ENCODE measurements around the gene BABAM2. TPM values are rescaled to one million over a fixed set of nuclear protein-coding genes. Genes with fewer than 3 reads are reported as not detected.

Gene BABAM2
- total RNA-seq, 4 donors from 2014 or later = 33.2 to 70.3 (median 38.6) TPM

DNA sequence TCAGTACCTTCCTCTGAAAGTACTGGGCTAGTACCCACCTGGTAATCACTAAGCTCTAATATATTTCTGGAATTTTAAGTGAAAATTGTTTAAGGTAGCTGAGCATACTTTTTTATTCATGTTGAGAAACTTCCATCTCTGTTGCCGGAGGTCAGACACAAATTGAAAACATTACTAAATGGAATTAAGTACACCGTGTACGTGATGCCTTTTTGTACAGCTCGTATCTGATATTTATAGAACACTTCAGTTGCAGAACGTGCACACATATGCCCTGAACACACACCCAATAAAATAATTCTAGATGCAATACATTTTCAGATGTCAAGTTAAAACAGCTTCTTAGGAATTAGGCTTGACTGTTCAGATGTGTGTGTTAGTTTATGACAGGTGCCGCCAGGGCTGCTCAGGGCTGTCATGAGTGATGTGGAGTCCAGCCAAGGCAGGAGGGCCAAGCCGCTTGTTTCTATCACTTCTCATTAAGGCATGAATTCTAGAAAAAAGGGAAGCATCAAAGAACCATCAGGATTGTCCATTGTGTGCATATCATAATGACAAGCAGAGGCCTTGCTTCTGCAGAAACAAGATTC is 421.2 kb downstream of the BABAM2 start:
- Histone ChIP-seq H3K4me3 (replicated peaks in 1 of 3) (no peak overlapping the region), H3K27me3 (no peaks in the 10 kb centered on the region), H3K9me3 (no peaks in the 10 kb centered on the region), H3K27ac (no peak overlapping the region), H3K36me3 (no peaks in the 10 kb centered on the region), H3K4me1 (peaks cover 0 to under 1% of the 10 kb centered on the region in 2 donors)
- WGBS, 2 donors = 91 to 95% methylated on average over 7 of the region's 7 CpGs
- intact Hi-C loops (cut with DNase I) = no loop called here
- TF ChIP-seq POLR2A (IDR thresholded peaks at IDR 0.05) = no peak
- TF ChIP-seq, protein P1, sequence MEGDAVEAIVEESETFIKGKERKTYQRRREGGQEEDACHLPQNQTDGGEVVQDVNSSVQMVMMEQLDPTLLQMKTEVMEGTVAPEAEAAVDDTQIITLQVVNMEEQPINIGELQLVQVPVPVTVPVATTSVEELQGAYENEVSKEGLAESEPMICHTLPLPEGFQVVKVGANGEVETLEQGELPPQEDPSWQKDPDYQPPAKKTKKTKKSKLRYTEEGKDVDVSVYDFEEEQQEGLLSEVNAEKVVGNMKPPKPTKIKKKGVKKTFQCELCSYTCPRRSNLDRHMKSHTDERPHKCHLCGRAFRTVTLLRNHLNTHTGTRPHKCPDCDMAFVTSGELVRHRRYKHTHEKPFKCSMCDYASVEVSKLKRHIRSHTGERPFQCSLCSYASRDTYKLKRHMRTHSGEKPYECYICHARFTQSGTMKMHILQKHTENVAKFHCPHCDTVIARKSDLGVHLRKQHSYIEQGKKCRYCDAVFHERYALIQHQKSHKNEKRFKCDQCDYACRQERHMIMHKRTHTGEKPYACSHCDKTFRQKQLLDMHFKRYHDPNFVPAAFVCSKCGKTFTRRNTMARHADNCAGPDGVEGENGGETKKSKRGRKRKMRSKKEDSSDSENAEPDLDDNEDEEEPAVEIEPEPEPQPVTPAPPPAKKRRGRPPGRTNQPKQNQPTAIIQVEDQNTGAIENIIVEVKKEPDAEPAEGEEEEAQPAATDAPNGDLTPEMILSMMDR (IDR thresholded peaks at IDR 0.05) = no peak
- DNase-seq = no peak

DNA sequence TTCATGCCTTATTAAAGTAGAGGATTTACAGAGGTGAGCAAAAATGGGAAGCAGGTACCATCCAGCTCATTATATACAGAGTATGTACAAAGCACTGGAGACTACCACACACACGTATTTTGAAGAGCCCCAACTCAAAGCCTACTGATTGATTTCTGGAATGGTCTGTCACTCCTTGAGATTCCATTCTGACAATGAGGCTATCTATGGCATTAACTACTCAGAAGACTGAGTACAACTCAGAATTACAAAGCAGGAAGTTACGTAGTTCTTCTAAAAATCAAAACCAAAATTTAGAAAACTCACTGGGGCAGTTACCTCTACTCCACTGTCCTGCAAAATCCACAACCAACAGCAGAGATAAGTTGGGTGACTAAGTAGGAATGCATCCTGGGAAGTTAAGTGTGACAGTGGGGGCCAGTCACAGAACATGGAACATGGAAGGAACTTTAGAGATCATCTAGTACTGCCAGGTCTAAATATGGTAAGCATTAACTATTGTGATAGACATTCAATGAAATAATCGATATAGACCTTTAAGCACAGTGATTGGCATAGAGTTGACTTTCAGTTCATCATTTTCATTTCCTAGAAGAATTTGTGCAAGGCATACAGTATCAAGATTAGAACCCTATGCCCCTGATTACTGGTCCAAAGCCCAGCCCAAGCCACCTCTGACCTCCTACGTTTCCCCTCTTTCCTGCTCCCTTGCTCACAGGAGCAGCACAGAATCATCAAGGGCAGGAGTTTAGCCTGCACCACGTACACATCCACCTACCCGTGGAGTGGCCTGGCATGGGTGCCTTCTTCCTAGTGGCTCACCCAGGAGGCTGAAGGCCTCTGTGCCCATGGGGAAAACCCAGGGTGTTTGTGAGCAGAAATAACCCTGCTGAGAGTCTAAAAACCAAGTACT is 422.0 kb downstream of the BABAM2 start:
- Histone ChIP-seq H3K27me3 (no peaks in the 10 kb centered on the region), H3K4me3 (replicated peaks in 1 of 3) (no peak overlapping the region), H3K36me3 (no peaks in the 10 kb centered on the region), H3K4me1 (peaks cover 0 to 9% of the 10 kb centered on the region in 2 donors), H3K9me3 (no peaks in the 10 kb centered on the region), H3K27ac (no peak overlapping the region)
- WGBS, 2 donors = 89 to 92% methylated on average over 6 of the region's 6 CpGs
- intact Hi-C loops (cut with DNase I) = no loop called here
- DNase-seq = no peak
- TF ChIP-seq POLR2A (IDR thresholded peaks at IDR 0.05) = no peak
- TF ChIP-seq, protein P1 (IDR thresholded peaks at IDR 0.05) = no peak

DNA sequence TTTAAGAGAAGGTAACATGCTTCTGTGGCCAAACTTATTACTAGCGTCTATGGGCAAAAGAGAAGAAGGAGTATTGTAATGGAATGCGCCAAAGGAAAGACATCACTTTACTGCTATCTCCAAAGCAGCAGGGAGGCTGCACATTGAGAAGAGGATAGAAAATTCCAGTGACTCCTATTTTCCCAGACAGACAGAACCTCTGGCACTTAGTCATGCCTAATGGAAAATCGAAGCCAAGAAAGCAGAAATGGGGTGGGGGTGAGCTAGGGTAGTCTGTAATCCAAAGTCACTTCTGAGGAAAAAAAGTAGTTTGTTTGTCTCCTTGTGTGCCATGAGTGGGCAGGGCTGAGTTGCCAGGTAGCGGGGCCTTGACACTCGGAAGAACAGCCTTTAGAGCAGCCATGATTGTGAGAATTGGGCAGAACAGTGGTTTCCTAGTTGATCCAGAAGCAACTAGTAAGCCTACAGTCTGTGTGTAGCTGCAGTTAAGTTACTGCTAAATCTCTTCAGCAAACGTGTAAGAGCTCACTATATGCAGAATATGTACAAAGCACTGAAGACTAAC is 422.8 kb downstream of the BABAM2 start:
- intact Hi-C loops (cut with DNase I) = no loop called here
- 89 to 93% methylated on average over 6 of the region's 6 CpGs for WGBS, 2 donors
- TF ChIP-seq, protein P1 (IDR thresholded peaks at IDR 0.05) = no peak
- no peak for TF ChIP-seq POLR2A (IDR thresholded peaks at IDR 0.05)

DNA sequence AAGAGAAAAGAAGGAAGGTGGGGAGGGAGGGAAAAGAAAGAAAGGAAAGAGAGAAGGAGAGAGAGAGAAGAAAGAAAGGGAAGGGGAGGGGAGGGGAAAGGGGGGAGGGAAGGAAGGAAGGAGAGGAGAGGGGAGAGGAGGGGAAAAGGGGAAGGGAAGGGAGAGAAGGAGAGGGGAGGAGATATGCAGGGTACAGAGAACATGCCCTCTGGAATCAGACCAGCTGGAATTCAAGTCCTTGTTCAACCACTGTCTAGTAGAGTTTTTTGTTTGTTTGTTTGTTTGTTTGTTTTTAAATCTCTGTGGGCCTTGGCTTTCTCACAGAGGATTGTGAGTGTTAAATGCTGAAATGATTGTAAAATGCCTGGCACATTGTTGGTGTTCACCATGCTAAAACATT is 424.4 kb downstream of the BABAM2 start:
- TF ChIP-seq POLR2A (IDR thresholded peaks at IDR 0.05) = no peak
- TF ChIP-seq, protein P1 (IDR thresholded peaks at IDR 0.05) = no peak
- peaks cover 0 to 21% of the 10 kb centered on the region in 2 donors for H3K4me1 ChIP-seq
- H3K27me3 ChIP-seq = no peaks in the 10 kb centered on the region
- no peak overlapping the region for H3K4me3 ChIP-seq (replicated peaks in 1 of 3)
- no peaks in the 10 kb centered on the region for H3K36me3 ChIP-seq
- no peak for DNase-seq
- intact Hi-C loops (cut with DNase I) = no loop called here
- H3K27ac ChIP-seq = no peak overlapping the region
- H3K9me3 ChIP-seq = no peaks in the 10 kb centered on the region

More for the DNA sequence above, 422.8 kb downstream of the BABAM2 start:
- Histone ChIP-seq H3K27ac (no peak overlapping the region), H3K36me3 (no peaks in the 10 kb centered on the region), H3K9me3 (no peaks in the 10 kb centered on the region), H3K4me1 (peaks cover 0 to 16% of the 10 kb centered on the region in 2 donors), H3K4me3 (replicated peaks in 1 of 3) (no peak overlapping the region), H3K27me3 (no peaks in the 10 kb centered on the region)
- DNase-seq = no peak

Measured in thyroid gland (tissue), 4 donors.